ENCODE measurements around the gene ZNF296.

GRCh38 chr19:45079911-45080370 is 3.7 kb upstream of the ZNF296 start:
- TF ChIP-seq TAF1 (IDR thresholded peaks at IDR 0.05; ENCODE audit: low read depth) (no peak), POLR2AphosphoS5 (IDR thresholded peaks at IDR 0.05) (no peak)
- TF ChIP-seq, protein P1, sequence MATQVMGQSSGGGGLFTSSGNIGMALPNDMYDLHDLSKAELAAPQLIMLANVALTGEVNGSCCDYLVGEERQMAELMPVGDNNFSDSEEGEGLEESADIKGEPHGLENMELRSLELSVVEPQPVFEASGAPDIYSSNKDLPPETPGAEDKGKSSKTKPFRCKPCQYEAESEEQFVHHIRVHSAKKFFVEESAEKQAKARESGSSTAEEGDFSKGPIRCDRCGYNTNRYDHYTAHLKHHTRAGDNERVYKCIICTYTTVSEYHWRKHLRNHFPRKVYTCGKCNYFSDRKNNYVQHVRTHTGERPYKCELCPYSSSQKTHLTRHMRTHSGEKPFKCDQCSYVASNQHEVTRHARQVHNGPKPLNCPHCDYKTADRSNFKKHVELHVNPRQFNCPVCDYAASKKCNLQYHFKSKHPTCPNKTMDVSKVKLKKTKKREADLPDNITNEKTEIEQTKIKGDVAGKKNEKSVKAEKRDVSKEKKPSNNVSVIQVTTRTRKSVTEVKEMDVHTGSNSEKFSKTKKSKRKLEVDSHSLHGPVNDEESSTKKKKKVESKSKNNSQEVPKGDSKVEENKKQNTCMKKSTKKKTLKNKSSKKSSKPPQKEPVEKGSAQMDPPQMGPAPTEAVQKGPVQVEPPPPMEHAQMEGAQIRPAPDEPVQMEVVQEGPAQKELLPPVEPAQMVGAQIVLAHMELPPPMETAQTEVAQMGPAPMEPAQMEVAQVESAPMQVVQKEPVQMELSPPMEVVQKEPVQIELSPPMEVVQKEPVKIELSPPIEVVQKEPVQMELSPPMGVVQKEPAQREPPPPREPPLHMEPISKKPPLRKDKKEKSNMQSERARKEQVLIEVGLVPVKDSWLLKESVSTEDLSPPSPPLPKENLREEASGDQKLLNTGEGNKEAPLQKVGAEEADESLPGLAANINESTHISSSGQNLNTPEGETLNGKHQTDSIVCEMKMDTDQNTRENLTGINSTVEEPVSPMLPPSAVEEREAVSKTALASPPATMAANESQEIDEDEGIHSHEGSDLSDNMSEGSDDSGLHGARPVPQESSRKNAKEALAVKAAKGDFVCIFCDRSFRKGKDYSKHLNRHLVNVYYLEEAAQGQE (IDR thresholded peaks at IDR 0.05; ENCODE audit: borderline replicate concordance): no peak
- TF ChIP-seq, protein P2, sequence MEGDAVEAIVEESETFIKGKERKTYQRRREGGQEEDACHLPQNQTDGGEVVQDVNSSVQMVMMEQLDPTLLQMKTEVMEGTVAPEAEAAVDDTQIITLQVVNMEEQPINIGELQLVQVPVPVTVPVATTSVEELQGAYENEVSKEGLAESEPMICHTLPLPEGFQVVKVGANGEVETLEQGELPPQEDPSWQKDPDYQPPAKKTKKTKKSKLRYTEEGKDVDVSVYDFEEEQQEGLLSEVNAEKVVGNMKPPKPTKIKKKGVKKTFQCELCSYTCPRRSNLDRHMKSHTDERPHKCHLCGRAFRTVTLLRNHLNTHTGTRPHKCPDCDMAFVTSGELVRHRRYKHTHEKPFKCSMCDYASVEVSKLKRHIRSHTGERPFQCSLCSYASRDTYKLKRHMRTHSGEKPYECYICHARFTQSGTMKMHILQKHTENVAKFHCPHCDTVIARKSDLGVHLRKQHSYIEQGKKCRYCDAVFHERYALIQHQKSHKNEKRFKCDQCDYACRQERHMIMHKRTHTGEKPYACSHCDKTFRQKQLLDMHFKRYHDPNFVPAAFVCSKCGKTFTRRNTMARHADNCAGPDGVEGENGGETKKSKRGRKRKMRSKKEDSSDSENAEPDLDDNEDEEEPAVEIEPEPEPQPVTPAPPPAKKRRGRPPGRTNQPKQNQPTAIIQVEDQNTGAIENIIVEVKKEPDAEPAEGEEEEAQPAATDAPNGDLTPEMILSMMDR (IDR thresholded peaks at IDR 0.05; ENCODE audit: poor library complexity, severe bottlenecking): no peak

Measured in neural cell (in vitro differentiated cells).